H1 (cell line): ENCODE measurements around the gene YIF1A. TPM values are rescaled to one million over a fixed set of nuclear protein-coding genes. Genes with fewer than 3 reads are reported as not detected.
A peak's percentile ranks its signal among the peaks of the same experiment; 100 is the strongest.

Experiments used
- CTCF ChIA-PET: fragments of 300-600 bp; sonication (Branson Sonifier 250); formaldehyde crosslinking; loops from one replicate; lab custom pipeline; 2021; ENCODE audit not compliant: partially characterized antibody; lab: Charles Lee
- POLR2A ChIA-PET: fragments of 300-600 bp; sonication (Branson Sonifier 250); formaldehyde crosslinking; loops from one replicate; lab custom pipeline; 2021; ENCODE audit warnings: inconsistent platforms; ENCODE audit not compliant: partially characterized antibody; lab: Charles Lee
- DNase-seq, 2 experiments: peaks; one replicate each; pipeline versions ENCODE4 v3.0.0 to v3.0.0-alpha.2; 2010 to 2022; ENCODE audit warnings: low spot score in 2 of 2, low read depth in 1 of 2, mixed read lengths in 1 of 2
- FAIRE-seq: peaks from 2 replicates; lab custom pipeline; 2011; peaks lifted over from hg19 to GRCh38; lab: Jason Lieb, UNC
- H2AFZ ChIP-seq: 2 replicates; pipeline ENCODE4 v1.8.1; 2012; ENCODE audit warnings: low read length, inconsistent platforms
- H2AK5ac ChIP-seq: 2 replicates; pipeline ENCODE4 v1.6.1; 2013; ENCODE audit warnings: low read depth, low read length
- H2BK120ac ChIP-seq: replicated peaks from 2 replicates; pipeline ENCODE3; 2013; ENCODE audit warnings: low read depth, low read length, inconsistent platforms
- H2BK12ac ChIP-seq: 2 replicates; pipeline ENCODE4 v1.6.1; 2013; ENCODE audit warnings: low read depth, low read length
- H2BK15ac ChIP-seq: 2 replicates; pipeline ENCODE4 v1.6.1; 2013; ENCODE audit warnings: low read length
- H2BK20ac ChIP-seq: 2 replicates; pipeline ENCODE4 v1.6.1; 2013; ENCODE audit warnings: low read length
- H2BK5ac ChIP-seq: 2 replicates; pipeline ENCODE4 v1.6.1; 2013; ENCODE audit warnings: low read depth, low read length
- H3K14ac ChIP-seq: 2 replicates; pipeline ENCODE4 v1.6.1; 2013; ENCODE audit warnings: inconsistent platforms; ENCODE audit not compliant: insufficient read length
- H3K18ac ChIP-seq: 2 replicates; pipeline ENCODE4 v1.6.1; 2013; ENCODE audit warnings: low read length; ENCODE audit errors: extremely low read depth
- H3K23ac ChIP-seq: 2 replicates; pipeline ENCODE4 v1.6.1; 2013; ENCODE audit warnings: inconsistent platforms; ENCODE audit not compliant: insufficient read length
- H3K23me2 ChIP-seq: 2 replicates; pipeline ENCODE4 v1.6.1; 2013; ENCODE audit warnings: low read depth, low read length
- H3K27ac ChIP-seq: 2 replicates; pipeline ENCODE4 v1.6.1; 2011; ENCODE audit warnings: low read depth, low read length, inconsistent platforms
- H3K27me3 ChIP-seq, 4 experiments: replicated peaks in 1 of 4; 1 replicate in 1 of 4; 2 replicates in 3 of 4; pipeline versions ENCODE4 v1.6.1 to v1.8.1; 2011 to 2013; ENCODE audit warnings: low read length in 3 of 4, mild to moderate bottlenecking in 3 of 4, inconsistent platforms in 2 of 4, mixed read lengths in 2 of 4, moderate library complexity in 1 of 4; ENCODE audit not compliant: control insufficient read depth in 3 of 4, insufficient read depth in 3 of 4; ENCODE audit errors: extremely low read depth in 1 of 4
- H3K36me3 ChIP-seq, 4 experiments: 2 replicates each; pipeline versions ENCODE4 v1.6.1 to v1.8.1; 2011 to 2013; ENCODE audit warnings: mild to moderate bottlenecking in 4 of 4, low read length in 3 of 4, moderate library complexity in 2 of 4, control low read depth in 1 of 4, inconsistent platforms in 1 of 4; ENCODE audit not compliant: insufficient read depth in 4 of 4, control insufficient read depth in 2 of 4
- H3K4ac ChIP-seq: replicated peaks from 2 replicates; pipeline ENCODE3; 2013; ENCODE audit warnings: low read length, low read depth, mixed read lengths, inconsistent platforms; ENCODE audit not compliant: insufficient read length
- H3K4me1 ChIP-seq, 4 experiments: replicated peaks in 1 of 4; 1 replicate in 1 of 4; 2 replicates in 3 of 4; pipeline versions ENCODE4 v1.6.1 to v1.8.1; 2011 to 2013; ENCODE audit warnings: low read length in 3 of 4, inconsistent platforms in 2 of 4, mixed read lengths in 1 of 4; ENCODE audit not compliant: insufficient read depth in 4 of 4, control insufficient read depth in 3 of 4
- H3K4me2 ChIP-seq, 2 experiments: 2 replicates each; pipeline versions ENCODE4 v1.6.1 to v1.8.1; 2011 to 2013; ENCODE audit warnings: low read depth in 2 of 2, low read length in 2 of 2, control low read depth in 1 of 2, inconsistent platforms in 1 of 2, mild to moderate bottlenecking in 1 of 2; ENCODE audit not compliant: insufficient read depth in 1 of 2
- H3K4me3 ChIP-seq, 4 experiments: fragments of 200-600, 300-600 bp in 1 of 4; sonication (generic), shearing (Covaris generic), sonication (Bioruptor Twin) in 1 of 4; 2 replicates each; pipeline versions ENCODE4 v1.5.1 to v1.8.1; 2011 to 2016; ENCODE audit warnings: low read length in 4 of 4, low read depth in 3 of 4, control low read depth in 2 of 4, inconsistent platforms in 2 of 4, mild to moderate bottlenecking in 2 of 4, mixed read lengths in 1 of 4, moderate library complexity in 1 of 4; ENCODE audit not compliant: insufficient read depth in 2 of 4; ENCODE audit errors: extremely low read depth in 1 of 4
- H3K56ac ChIP-seq: replicated peaks from 2 replicates; pipeline ENCODE3; 2013; ENCODE audit warnings: low read depth, mild to moderate bottlenecking, mixed read lengths, low read length, inconsistent platforms; ENCODE audit not compliant: insufficient read length
- H3K79me1 ChIP-seq: 2 replicates; pipeline ENCODE4 v1.6.1; 2013; ENCODE audit warnings: low read depth, low read length, control low read depth
- H3K79me2 ChIP-seq, 2 experiments: 2 replicates each; pipeline versions ENCODE4 v1.6.1 to v1.8.1; 2012 to 2013; ENCODE audit warnings: low read length in 2 of 2, mild to moderate bottlenecking in 2 of 2, inconsistent platforms in 1 of 2; ENCODE audit not compliant: insufficient read depth in 2 of 2, control insufficient read depth in 1 of 2
- H3K9ac ChIP-seq, 4 experiments: replicated peaks in 1 of 4; 1 replicate in 1 of 4; 2 replicates in 3 of 4; pipeline versions ENCODE4 v1.6.1 to v1.8.1; 2011 to 2013; ENCODE audit warnings: low read depth in 3 of 4, low read length in 3 of 4, control low read depth in 2 of 4, mild to moderate bottlenecking in 2 of 4, moderate library complexity in 2 of 4, inconsistent platforms in 1 of 4; ENCODE audit errors: extremely low read depth in 1 of 4
- H3K9me3 ChIP-seq, 2 experiments: 2 replicates each; pipeline versions ENCODE4 v1.6.1 to v1.8.1; 2012 to 2013; ENCODE audit warnings: mild to moderate bottlenecking in 2 of 2, moderate library complexity in 2 of 2, control low read depth in 1 of 2, inconsistent platforms in 1 of 2, low read depth in 1 of 2, low read length in 1 of 2, mixed read lengths in 1 of 2; ENCODE audit not compliant: insufficient read depth in 2 of 2
- H4K20me1 ChIP-seq, 2 experiments: replicated peaks in 1 of 2; 2 replicates each; pipeline versions ENCODE3 to v1.8.1; 2011 to 2013; ENCODE audit warnings: inconsistent platforms in 2 of 2, low read length in 2 of 2, mild to moderate bottlenecking in 1 of 2; ENCODE audit not compliant: insufficient read depth in 2 of 2, control insufficient read depth in 1 of 2
- H4K5ac ChIP-seq: 2 replicates; pipeline ENCODE4 v1.6.1; 2013; ENCODE audit warnings: low read length, low read depth, mixed read lengths, inconsistent platforms; ENCODE audit not compliant: insufficient read length
- H4K8ac ChIP-seq: 2 replicates; pipeline ENCODE4 v1.8.0; 2013; ENCODE audit warnings: mild to moderate bottlenecking, moderate library complexity, low read length, inconsistent platforms; ENCODE audit not compliant: insufficient read depth; ENCODE audit errors: extremely low read depth
- H4K91ac ChIP-seq: replicated peaks from 2 replicates; pipeline ENCODE3; 2013; ENCODE audit warnings: low read length, mixed read lengths, inconsistent platforms; ENCODE audit not compliant: insufficient read length
- ASH2L ChIP-seq: fragments of 200-600, 300-600 bp; sonication (generic); IDR thresholded peaks from one replicate; pipeline ENCODE4 v1.7.1; 2017; ENCODE audit warnings: low read length
- CBX5 ChIP-seq: fragments of 300-800, 300-1000 bp; sonication (generic); IDR thresholded peaks from 2 replicates; pipeline ENCODE4 v1.7.1; 2016; ENCODE audit warnings: antibody characterized with exemption, low read length, low read depth
- CEBPB ChIP-seq: IDR thresholded peaks from 2 replicates; pipeline ENCODE4 v1.6.1; 2012; ENCODE audit warnings: low read depth, low read length
- EZH2 ChIP-seq: fragments of 200-600 bp; sonication (generic); IDR thresholded peaks from 2 replicates; pipeline ENCODE4 v1.7.1; 2012; ENCODE audit warnings: low read depth, mild to moderate bottlenecking, moderate library complexity, low read length, inconsistent platforms; ENCODE audit not compliant: severe bottlenecking
- JUN ChIP-seq: IDR thresholded peaks from 2 replicates; pipeline ENCODE4 v1.6.1; 2011; ENCODE audit warnings: low read depth, mild to moderate bottlenecking, improper control_type of control experiment, low read length
- MAFK ChIP-seq: IDR thresholded peaks from 2 replicates; pipeline ENCODE4 v1.6.1; 2012; ENCODE audit warnings: low read depth, mild to moderate bottlenecking, improper control_type of control experiment, low read length
- PHF8 ChIP-seq: fragments of 200-600 bp; sonication (generic); conservative IDR thresholded peaks from 2 replicates; pipeline ENCODE4 v1.7.1; 2012; ENCODE audit warnings: low read depth, mild to moderate bottlenecking, inconsistent platforms, low read length, moderate library complexity
- SIRT6 ChIP-seq: IDR thresholded peaks from one replicate; pipeline ENCODE4 v1.7.1; 2012; ENCODE audit warnings: low read length, inconsistent platforms
- SIX5 ChIP-seq: IDR thresholded peaks from 2 replicates; pipeline ENCODE4 v1.6.1; 2011; ENCODE audit warnings: mild to moderate bottlenecking, low read depth, low read length
- SP1 ChIP-seq: IDR thresholded peaks from 2 replicates; pipeline ENCODE4 v1.6.1; 2011; ENCODE audit warnings: low read depth, low read length
- SUZ12 ChIP-seq: fragments of 200-600 bp; sonication (generic); IDR thresholded peaks from 2 replicates; pipeline ENCODE4 v1.6.1; 2012; ENCODE audit warnings: mild to moderate bottlenecking, inconsistent platforms, low read length, moderate library complexity, mixed read lengths
- TAF1 ChIP-seq: IDR thresholded peaks from 2 replicates; pipeline ENCODE4 v1.6.1; 2011; ENCODE audit warnings: mild to moderate bottlenecking, low read depth, low read length
- TEAD4 ChIP-seq: IDR thresholded peaks from 2 replicates; pipeline ENCODE4 v1.6.1; 2012; ENCODE audit warnings: low read depth, low read length, inconsistent platforms, mixed read lengths
- WGBS, 2 experiments: shearing (Covaris generic) in 1 of 2; methylation state at CpG; one replicate each; pipeline versions ENCODE4 v1.1.6 to v1.1.7; 2013 to 2015; ENCODE audit warnings: low lambda C conversion rate in 2 of 2, mixed read lengths in 2 of 2, inconsistent platforms in 1 of 2, low coverage in 1 of 2, missing lambda C conversion rate in 1 of 2; ENCODE audit not compliant: insufficient replicate concordance in 2 of 2, insufficient coverage in 1 of 2, insufficient read length in 1 of 2; ENCODE audit errors: extremely low coverage in 1 of 2, missing lambda C conversion rate in 1 of 2; 5-methylcytosine and 5-hydroxymethylcytosine counted together
- polyA plus RNA-seq, 7 experiments: library from polyadenylated mRNA; depleted of rRNA in 3 of 7; stranded (reverse) in 5 of 7; unstranded in 2 of 7; fragments of >200 nt in 5 of 7; fragments of 200-250 nt in 2 of 7; gene quantifications; 1 replicate in 5 of 7; 2 replicates in 1 of 7; 4 replicates in 1 of 7; pipeline versions ENCODE4 v1.2.1 to v1.2.3, GENCODE V29; 2011 to 2013; ENCODE audit warnings: missing spikeins in 2 of 7, mixed read lengths in 2 of 7
- total RNA-seq: library from RNA; stranded (reverse); fragmentation: NEBNext Ultra II Directional; extraction: Animal tissue kit (Norgen Biotek cat#: 25700); gene quantifications from 2 replicates; pipeline ENCODE4 v1.2.1, GENCODE V29; 2021

YIF1A gene
- total and polyA plus RNA-seq, 2 of the 8 experiments (the other 6 are each of a cell fraction or from before 2014, with no cell fraction given) = 70.1 to 178 TPM

GRCh38 chr11:66278363-66279091 lies 10.4 kb downstream of the YIF1A start:
- H3K79me2 ChIP-seq = no peaks in the 10 kb centered on the region
- POLR2A ChIA-PET = interaction anchor here (1.1 to 7.9 kb wide), 6 partner anchors 9 to 231 kb away, joined by 3 to 125 read pairs (median 8); partner anchors contain the start of genes RAB1B, RIN1, TMEM151A and YIF1A
- H3K4me3 ChIP-seq = peak overlapping the region; percentile 26 to 61 (median 40); a peak in 6 of 8 replicates
- TF ChIP-seq SP1 (no peak), ASH2L (no peak), JUN (no peak), SUZ12 (no peak), TEAD4 (no peak), TAF1 (0 out of 2 replicates have a peak, but pooled peaks have one; percentile 17), CBX5 (no peak), SIX5 (no peak), PHF8 (no peak), CEBPB (no peak), MAFK (no peak), EZH2 (no peak), SIRT6 (no peak)

More at GRCh38 chr11:66278363-66279091, 10.4 kb downstream of the YIF1A start:
- H3K23me2 ChIP-seq = peaks cover 4% of the 10 kb centered on the region; the same call in 1 of the 2 replicates
- no peak for FAIRE-seq
- H4K8ac ChIP-seq = no peak overlapping the region
- no peak overlapping the region for H3K4ac ChIP-seq
- no peak overlapping the region for H2BK20ac ChIP-seq
- H3K27me3 ChIP-seq = peaks cover 0 to 4% (median under 1%) of the 10 kb centered on the region in 4 experiments; a peak in 2 of 7 replicates
- CTCF ChIA-PET = interaction anchor here (0.6 to 3.3 kb wide), 7 partner anchors 7 to 92 kb away, joined by 3 to 10 read pairs (median 3); partner anchors contain the start of gene RIN1
- no peak overlapping the region for H3K27ac ChIP-seq
- H3K79me1 ChIP-seq = no peaks in the 10 kb centered on the region
- peak overlapping the region in 2 of 4 experiments; percentile 40 to 45; a peak in 3 of 7 replicates for H3K9ac ChIP-seq
- no peak overlapping the region for H3K23ac ChIP-seq
- H2AK5ac ChIP-seq = no peak overlapping the region
- H4K91ac ChIP-seq = no peak overlapping the region
- no peak overlapping the region for H2BK120ac ChIP-seq
- no peaks in the 10 kb centered on the region for H3K9me3 ChIP-seq
- no peak overlapping the region for H2BK5ac ChIP-seq
- DNase-seq = no peak
- H4K5ac ChIP-seq = no peak overlapping the region
- peaks cover 0 to 16% (median 3%) of the 10 kb centered on the region in 4 experiments; a peak in 5 of 8 replicates for H3K36me3 ChIP-seq
- no peak overlapping the region for H2BK12ac ChIP-seq
- H2AFZ ChIP-seq = no peak overlapping the region
- WGBS, 2 experiments = 2% methylated on average over 20 of the region's 45 CpGs; no CpG with 5 or more reads in 1 of the 2 experiments
- H3K56ac ChIP-seq = no peak overlapping the region
- H2BK15ac ChIP-seq = no peak overlapping the region
- H3K18ac ChIP-seq = no peak overlapping the region
- no peak overlapping the region for H3K14ac ChIP-seq
- peak overlapping the region; percentile 73 to 77 for H3K4me2 ChIP-seq
- peaks cover 5 to 23% of the 10 kb centered on the region in 2 experiments for H4K20me1 ChIP-seq
- H3K4me1 ChIP-seq = peaks cover 0 to 17% (median 13%) of the 10 kb centered on the region in 4 experiments; a peak in 5 of 7 replicates
